GM18951 (cell line): ENCODE data around the gene RAB36.

Experiments used
- POLR2A ChIP-seq: IDR thresholded peaks from 4 replicates; pipeline ENCODE4 v1.6.1; 2011; ENCODE audit warnings: mild to moderate bottlenecking; ENCODE audit not compliant: insufficient read length, insufficient read depth; ENCODE audit errors: extremely low read depth
- in situ Hi-C: fragments of 300-500 bp; cut with MboI; formaldehyde crosslinking; loops from one replicate; pipeline ENCODE4 v1.12.0; 2022; ENCODE audit warnings: low sequenced_read_pairs, mixed read lengths, inconsistent platforms; ENCODE audit not compliant: unreplicated experiment

RAB36 gene

DNA sequence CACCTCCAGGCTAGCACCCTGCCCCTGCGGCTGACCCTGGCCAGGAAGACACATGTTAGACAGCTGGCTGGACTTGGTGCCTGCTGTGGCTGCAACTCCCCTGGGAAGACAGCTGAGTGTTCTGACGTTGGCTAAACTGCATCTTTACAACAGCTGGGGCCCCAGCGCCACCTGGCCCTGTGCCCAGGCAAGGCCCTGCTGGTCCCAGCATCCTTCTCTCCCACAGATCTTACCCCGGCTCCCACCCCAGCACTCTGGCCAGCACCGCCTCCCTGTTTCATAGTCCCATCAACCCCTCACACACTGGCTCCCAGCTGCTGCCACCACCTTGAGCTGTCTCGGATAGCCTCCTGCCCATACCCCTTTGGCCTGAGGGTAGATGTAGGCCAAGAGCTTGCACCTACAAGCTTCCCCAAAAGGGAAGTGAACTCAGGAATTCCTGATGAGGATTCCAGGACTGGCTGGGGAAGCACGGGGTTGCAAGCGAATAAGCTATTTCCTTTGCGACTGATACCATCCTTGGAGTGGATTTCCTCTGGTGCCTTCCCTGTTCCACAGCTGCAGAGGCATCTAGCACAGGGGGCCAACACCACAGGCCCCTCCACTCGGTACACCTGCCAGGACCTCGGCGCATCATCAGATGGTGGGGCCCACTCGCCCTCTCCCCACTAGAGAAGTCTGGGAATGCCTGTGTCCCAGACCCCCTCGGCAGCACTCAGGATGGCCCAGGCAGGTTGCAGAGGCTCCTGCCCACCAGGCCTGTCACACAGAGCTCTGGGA, 32.0 kb upstream of the RAB36 start:
- TF ChIP-seq POLR2A: no peak
- in situ Hi-C loops: no loop called here

DNA sequence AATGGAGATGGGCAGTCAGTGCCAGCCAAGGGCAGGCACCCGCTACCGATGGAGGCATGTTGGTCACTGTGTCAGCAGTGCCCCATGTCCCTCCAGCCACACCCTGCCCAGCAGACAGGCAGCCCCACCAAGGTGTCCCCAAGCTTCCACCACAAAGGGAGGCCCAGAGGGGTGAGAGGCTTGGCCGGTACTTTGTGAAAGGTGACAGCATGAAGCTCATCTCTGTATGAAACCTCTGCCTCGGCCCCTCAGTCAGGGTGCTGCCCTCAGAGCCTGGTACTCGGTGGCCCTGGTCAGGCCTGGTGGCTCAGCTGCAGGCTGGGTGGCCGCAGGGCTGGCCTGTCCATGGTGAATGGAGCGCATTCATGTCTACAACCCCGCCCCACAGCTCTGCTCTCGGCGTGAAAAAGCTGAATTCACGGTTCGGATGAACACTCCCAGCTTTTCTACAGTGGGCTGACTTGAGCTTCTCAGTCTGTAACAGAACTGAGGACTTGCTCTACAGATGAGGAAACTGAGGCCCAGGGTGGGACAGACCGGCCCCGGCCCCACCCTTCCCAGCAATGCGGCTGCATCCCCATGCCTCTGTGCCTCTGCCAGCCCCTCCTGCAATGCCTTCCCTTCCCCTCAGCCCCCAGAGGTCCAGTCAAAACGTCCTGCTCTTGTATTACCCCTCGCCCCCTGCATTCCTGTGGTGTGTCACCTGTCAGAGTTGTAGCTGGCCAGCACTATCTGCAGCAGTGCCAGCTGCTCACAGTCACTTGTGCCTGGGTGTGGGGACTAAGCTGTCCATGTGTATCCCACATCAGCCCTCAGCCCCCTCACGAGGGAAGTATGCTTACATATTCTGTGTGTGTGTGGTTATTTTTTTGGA, 31.2 kb upstream of the RAB36 start:
- in situ Hi-C loops: no loop called here
- TF ChIP-seq POLR2A: no peak

DNA sequence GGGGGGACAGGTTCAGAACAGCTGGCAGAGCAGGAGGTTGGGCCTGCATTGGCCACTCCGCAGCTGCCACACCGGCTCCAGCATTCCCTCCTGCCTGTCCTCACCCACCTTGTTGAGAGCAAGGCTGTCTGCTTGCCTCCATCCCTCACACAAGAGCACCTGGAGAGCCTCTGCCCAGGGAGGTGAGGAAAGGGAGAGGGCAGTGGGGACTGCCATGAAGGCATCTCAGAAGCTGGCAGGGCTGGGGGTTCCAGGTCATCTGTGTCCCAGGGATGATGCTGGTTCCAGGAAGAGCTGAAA, 30.6 kb upstream of the RAB36 start:
- TF ChIP-seq POLR2A: no peak
- in situ Hi-C loops: no loop called here

DNA sequence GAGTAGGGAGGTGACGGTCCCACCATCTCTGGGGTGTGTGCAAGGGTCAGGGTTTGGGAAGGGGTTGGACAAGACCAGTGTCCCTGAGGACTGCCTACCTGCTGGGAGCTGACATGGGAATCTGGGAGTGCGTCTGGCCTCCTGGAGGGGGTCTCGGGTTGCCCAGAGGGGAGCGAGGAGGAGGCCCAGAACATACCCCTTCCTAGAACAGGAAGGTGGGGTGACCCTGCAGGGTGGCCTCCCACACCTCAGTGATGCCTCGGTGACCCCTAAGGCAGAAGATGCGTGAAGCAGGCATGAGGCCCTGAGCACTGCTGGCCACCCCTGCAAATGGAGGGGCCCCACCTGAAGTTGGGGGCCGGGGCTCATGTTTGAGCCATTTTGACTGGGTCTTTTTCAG, 29.9 kb upstream of the RAB36 start:
- TF ChIP-seq POLR2A: no peak
- in situ Hi-C loops: no loop called here

DNA sequence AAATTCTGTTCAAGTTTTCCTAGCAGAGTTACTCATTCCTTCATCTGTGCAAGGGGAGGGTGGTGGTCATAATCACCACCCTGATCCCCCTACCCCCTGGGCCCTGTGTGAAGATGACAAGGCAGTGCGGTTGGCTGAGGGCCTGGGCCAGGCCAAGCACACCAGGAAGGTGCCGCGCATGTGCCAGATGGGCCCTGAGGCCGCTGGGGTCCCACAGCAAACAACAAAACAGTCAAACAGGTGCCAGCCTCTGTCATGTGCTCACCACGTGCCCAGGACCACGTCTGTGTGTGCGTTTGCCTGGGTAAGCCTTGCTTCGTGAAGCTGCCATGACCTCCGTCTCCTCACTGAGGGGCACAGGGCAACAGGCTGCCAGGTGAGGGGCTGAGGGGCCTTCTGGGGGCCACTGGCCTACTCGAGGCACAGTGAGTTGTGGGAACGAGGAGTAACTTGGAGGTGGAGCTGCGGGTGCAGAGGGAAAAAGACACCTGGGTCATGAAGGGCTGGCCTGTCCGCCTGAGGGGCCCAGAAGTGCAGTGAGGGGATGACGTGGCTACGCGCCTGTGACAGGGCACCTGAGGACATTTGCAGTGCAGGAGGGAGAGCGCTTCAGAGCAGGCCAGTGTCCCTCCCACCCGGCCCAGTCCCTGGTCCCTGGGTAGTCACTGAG, 29.3 kb upstream of the RAB36 start:
- TF ChIP-seq POLR2A: no peak
- in situ Hi-C loops: no loop called here

DNA sequence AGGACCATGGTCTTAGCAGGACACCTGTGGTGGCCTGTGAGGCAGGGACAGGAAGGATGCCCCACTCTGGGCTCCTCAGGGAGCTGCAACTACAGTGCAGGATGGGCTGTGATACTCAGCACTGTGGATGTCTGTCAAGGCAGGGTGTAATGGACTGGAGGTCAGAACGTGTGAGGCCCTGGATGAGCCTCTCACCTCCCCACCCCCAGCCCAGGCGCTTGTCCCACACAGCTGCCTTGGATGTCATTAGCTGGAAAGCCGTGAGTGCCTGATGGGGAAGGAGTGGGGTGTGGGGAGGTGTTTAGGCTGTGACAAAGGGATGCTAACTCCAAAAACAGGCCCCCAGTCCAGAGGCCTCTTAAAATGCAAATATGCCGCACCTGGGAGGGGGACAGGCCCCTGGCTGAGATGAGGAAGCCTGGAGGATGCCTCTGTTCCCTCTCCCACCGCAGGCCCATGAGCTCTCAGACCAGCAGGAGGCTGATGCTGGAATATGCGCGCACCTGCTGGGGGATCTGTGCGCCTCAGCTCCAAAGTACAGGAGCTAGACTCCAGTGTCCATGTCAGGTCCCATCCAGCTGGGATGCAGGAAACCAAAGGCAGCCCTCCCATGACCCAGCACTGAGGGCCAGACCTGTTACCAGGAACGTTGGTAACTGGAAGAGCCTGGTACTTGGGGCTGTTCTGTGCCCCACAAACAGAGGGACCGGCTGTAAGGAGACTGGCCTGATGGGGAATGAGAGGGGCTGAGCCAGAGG, 28.6 kb upstream of the RAB36 start:
- no peak for TF ChIP-seq POLR2A
- in situ Hi-C loops: no loop called here

DNA sequence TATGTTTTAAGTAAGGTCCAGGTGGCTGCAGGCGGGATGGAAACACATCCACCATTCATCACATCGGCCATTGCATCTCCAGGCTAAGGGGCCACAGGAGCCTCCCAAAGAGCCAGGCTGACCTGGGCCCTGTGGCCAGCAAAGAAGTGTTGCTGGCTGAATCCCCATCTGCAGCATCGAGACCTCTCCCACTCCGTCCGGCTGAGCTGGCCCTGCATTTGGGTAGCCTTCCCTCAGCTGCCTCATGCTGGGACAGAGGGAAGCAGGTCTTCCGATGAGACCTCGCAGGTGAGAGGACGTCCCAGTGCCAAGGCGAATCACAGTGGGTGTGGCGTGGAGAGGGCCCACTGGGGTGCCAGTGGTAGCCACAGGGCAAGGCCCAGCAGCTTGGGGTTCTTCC, 28.0 kb upstream of the RAB36 start:
- in situ Hi-C loops: no loop called here
- no peak for TF ChIP-seq POLR2A

DNA sequence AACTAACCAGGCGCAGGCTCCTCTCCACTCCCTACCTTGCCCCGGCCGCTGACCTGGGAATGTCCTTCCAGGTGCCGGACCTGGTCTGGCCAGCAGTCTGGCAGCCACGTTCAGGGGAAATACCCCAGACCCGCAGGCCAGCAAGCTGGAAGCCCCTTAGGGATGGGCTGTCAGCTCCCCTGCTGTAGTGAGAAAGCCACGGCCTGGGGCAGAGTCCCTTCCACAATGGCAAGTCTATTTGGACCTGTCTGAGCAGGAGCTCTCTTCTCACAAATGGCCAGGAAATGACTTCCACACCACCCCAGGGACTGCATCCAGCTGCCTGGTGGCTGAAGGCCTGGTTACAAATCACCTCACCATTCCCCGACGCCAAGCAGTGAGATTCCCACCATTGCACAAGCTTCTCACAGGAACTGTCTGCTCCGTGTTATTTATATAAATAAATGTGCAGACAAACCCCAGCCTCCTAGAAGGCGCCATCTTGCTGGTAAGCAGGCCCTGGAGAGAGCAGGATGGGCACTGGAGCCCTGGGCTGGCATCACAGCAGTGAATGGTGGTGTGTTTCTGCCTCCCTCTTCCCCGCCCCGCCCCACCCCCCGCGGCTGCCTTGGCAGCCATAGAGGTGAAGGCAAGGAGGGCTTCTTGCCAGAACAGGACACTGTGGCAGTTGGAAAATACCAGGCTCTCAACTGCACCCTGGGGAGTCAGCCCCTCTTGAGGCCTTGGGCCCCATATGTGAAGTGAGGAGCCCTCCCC, 27.2 kb upstream of the RAB36 start:
- TF ChIP-seq POLR2A: no peak
- in situ Hi-C loops: no loop called here

DNA sequence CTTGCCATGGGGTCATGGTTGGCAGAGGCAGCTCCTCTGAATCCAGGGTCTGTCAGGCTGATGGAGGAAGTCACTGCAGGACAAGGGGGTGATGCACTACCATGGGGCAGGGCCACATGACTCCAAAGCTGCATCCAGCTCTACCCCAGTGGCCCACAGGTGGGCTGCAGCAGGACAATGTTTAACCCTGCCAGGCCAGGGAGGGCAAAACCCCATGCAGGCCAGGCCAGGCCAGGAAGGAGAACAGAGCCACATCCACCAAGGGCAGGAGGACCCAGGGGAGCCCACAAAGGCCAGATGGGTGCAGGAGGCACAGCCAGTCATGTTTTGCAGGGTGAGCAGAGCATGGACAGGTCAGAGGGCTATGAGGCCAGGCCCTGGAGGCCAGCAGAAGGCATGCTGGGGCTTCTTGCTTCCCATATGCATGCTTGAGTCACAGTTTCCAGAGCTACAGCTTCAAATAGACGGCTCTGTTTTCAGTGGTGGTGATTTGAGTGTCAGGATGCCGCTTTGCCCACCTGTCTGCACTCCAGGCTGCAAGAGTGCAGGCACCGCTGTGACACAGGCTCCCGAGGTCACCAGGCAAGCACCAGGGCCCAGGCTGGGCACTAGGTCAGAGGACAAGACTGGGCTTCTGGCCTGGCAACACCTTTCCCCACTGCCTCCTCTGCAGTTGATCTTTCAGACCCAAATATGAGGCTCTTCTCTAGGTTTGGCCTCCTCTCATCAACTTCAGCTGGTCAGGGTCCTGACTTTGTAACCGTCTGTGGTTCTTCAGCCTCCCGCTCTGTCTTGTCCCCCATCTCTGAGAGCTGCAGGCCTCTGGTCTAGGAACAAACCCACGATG, 26.4 kb upstream of the RAB36 start:
- no peak for TF ChIP-seq POLR2A
- in situ Hi-C loops: no loop called here

DNA sequence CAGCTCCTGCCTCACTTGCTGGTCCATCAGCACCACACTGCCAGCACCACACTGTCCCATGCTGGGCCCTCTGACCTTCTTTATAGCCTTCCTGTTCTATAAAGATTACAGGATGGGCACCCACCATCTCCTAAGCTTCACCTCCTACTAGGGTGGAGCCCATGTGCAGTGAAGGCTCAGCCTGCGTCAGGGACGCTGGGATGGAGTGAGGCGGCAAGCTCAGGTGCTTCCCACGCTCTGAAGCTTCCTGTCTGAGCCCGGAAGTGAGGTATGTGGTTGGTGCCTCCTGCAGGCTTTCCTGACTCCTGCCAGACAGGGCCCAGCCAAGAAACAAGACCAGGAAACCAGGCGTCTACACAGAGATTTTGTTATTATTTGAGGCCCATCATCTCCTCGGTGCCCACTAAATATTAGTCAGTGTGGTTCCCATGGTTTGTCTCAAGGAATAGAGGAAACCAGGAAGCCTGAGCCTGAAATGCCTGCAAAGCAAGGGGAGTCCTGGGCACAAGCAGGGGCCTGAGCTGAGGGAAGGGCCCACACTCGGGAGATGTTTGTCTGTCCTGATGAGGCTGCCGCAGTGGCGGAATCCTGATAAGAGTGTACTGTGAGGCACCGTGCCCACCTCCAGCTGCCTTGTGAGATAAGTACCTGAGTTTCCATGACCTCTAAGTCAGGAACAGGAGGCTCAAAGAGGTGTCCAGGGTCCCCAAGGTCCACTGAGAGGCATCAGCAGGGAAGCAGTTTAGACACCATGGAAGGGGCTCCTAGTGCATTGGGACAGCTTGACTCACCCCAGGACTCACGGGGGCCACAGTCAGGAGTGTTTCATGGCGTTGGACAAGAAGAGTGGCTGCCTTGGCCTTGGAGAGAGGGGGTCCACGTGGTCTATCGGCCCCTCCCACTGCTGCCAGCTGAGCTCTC, 25.5 kb upstream of the RAB36 start:
- in situ Hi-C loops: loop anchor here (10.0 kb wide), 1 partner anchor 355 kb away; no protein-coding TSS in a partner anchor
- no peak for TF ChIP-seq POLR2A
